ENCODE data around the gene SUPT6H. TPM values are rescaled to one million over a fixed set of nuclear protein-coding genes. Genes with fewer than 3 reads are reported as not detected.

Gene SUPT6H
- total and polyA plus RNA-seq, 9 of the 15 experiments (the other 6 are each of a cell fraction or from before 2014, with no cell fraction given) = 1.7 to 77.7 (median 49.2) TPM

DNA sequence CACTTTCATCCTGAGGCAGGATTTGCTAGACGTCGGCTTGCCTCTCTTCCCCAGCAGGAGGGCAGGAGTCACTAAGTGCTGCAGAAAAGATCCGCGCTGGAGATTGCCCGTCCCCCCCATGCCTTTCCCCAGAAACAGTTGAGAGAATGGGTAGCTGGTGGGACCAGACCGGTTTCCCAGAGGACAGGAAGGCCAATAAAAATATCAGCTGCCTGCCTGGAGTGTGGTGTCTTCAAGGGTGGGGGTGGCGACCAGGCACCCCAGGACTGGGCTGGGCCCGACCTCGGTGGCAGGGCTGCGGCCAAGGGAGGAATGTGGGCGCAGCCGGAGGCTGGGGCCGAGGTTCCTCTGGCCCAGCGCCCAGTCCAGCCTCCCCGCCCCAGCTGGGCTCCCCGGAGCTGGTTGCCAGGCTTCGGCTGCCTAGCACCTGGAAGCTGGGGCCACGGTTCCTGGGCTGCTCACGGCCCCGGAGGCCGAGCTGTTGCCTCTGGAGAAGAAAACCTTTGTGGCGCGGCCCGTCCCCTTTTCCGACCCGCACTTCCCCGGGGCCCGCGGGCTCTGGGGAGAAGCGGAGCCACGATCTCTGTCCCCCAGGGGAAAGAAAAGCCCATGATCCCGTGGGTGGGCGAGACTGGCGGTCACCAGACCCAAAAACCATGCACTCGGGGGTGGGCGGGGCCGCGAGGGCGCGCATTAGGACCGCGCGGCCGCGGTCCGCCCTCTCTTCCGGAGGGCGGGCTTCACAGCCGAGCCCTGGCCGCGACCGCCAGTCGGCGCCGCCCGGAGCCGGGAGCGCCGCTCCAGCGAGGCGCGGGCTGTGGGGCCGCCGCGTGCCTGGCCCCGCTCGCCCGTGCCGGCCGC lies 81.5 kb downstream of the SUPT6H start, which contains the start of gene TRAF4 (continued):
- no peak for TF ChIP-seq SRF (CRISPR knock-in tag; IDR thresholded peaks at IDR 0.05)
- TF ChIP-seq ARID2 (IDR thresholded peaks at IDR 0.05) = no peak
- TF ChIP-seq ZNF717 (CRISPR knock-in tag; IDR thresholded peaks at IDR 0.05) = peak; percentile 30; the same call in 1 of the 2 replicates
- no peak for TF ChIP-seq SREBF2 (CRISPR knock-in tag; IDR thresholded peaks at IDR 0.05)
- TF ChIP-seq, protein P1, sequence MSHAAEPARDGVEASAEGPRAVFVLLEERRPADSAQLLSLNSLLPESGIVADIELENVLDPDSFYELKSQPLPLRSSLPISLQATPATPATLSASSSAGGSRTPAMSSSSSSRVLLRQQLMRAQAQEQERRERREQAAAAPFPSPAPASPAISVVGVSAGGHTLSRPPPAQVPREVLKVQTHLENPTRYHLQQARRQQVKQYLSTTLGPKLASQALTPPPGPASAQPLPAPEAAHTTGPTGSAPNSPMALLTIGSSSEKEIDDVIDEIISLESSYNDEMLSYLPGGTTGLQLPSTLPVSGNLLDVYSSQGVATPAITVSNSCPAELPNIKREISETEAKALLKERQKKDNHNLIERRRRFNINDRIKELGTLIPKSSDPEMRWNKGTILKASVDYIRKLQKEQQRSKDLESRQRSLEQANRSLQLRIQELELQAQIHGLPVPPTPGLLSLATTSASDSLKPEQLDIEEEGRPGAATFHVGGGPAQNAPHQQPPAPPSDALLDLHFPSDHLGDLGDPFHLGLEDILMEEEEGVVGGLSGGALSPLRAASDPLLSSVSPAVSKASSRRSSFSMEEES (CRISPR knock-in tag; IDR thresholded peaks at IDR 0.05) = no peak
- TF ChIP-seq ELF2 (CRISPR knock-in tag; IDR thresholded peaks at IDR 0.05) = peak; percentile 27; the same call in 1 of the 2 replicates
- TF ChIP-seq ZNF174 (CRISPR knock-in tag; IDR thresholded peaks at IDR 0.05) = no peak
- peak; percentile 64; the same call in 1 of the 2 replicates for TF ChIP-seq ZKSCAN1 (IDR thresholded peaks at IDR 0.05; ENCODE audit: low read depth, low read length)
- no peak; the same call in 1 of the 2 replicates for TF ChIP-seq ZC3H11A (IDR thresholded peaks at IDR 0.05; ENCODE audit: low read depth, low read length)
- TF ChIP-seq, protein P2, sequence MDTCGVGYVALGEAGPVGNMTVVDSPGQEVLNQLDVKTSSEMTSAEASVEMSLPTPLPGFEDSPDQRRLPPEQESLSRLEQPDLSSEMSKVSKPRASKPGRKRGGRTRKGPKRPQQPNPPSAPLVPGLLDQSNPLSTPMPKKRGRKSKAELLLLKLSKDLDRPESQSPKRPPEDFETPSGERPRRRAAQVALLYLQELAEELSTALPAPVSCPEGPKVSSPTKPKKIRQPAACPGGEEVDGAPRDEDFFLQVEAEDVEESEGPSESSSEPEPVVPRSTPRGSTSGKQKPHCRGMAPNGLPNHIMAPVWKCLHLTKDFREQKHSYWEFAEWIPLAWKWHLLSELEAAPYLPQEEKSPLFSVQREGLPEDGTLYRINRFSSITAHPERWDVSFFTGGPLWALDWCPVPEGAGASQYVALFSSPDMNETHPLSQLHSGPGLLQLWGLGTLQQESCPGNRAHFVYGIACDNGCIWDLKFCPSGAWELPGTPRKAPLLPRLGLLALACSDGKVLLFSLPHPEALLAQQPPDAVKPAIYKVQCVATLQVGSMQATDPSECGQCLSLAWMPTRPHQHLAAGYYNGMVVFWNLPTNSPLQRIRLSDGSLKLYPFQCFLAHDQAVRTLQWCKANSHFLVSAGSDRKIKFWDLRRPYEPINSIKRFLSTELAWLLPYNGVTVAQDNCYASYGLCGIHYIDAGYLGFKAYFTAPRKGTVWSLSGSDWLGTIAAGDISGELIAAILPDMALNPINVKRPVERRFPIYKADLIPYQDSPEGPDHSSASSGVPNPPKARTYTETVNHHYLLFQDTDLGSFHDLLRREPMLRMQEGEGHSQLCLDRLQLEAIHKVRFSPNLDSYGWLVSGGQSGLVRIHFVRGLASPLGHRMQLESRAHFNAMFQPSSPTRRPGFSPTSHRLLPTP (IDR thresholded peaks at IDR 0.05; ENCODE audit: borderline replicate concordance, extremely low read depth, insufficient read length) = no peak
- no peak for TF ChIP-seq CSDE1 (IDR thresholded peaks at IDR 0.05)
- peak; percentile 57 for TF ChIP-seq FIP1L1 (IDR thresholded peaks at IDR 0.05; ENCODE audit: low read depth, low read length, poor library complexity, severe bottlenecking)
- TF ChIP-seq ZNF77 (CRISPR knock-in tag; IDR thresholded peaks at IDR 0.05) = no peak
- no peak for TF ChIP-seq KAT2B (IDR thresholded peaks at IDR 0.05; ENCODE audit: low read depth, low read length)
- TF ChIP-seq POLR2AphosphoS5 (IDR thresholded peaks at IDR 0.05; ENCODE audit: control insufficient read depth, insufficient read depth, low read depth, low read length) = peak; percentile 80
- TF ChIP-seq ADNP (tag; IDR thresholded peaks at IDR 0.05) = no peak
- no peak for TF ChIP-seq RFX5 (IDR thresholded peaks at IDR 0.05; ENCODE audit: low read depth, low read length)
- 0 out of 4 replicates have a peak, but pooled peaks of 1 of the 2 experiments have one; percentile 12 for TF ChIP-seq FOXK2 (conservative IDR thresholded peaks at IDR 0.05 in 1 of 2, IDR thresholded peaks at IDR 0.05 in 1 of 2; ENCODE audit: low read depth in 2 of 2)
- TF ChIP-seq NRF1 (conservative IDR thresholded peaks at IDR 0.05 in 1 of 2, IDR thresholded peaks at IDR 0.05 in 1 of 2) = peak; percentile 37 to 53; a peak in 3 of 4 replicates
- TF ChIP-seq TFAM (CRISPR knock-in tag; conservative IDR thresholded peaks at IDR 0.05) = no peak
- TF ChIP-seq, protein P3, sequence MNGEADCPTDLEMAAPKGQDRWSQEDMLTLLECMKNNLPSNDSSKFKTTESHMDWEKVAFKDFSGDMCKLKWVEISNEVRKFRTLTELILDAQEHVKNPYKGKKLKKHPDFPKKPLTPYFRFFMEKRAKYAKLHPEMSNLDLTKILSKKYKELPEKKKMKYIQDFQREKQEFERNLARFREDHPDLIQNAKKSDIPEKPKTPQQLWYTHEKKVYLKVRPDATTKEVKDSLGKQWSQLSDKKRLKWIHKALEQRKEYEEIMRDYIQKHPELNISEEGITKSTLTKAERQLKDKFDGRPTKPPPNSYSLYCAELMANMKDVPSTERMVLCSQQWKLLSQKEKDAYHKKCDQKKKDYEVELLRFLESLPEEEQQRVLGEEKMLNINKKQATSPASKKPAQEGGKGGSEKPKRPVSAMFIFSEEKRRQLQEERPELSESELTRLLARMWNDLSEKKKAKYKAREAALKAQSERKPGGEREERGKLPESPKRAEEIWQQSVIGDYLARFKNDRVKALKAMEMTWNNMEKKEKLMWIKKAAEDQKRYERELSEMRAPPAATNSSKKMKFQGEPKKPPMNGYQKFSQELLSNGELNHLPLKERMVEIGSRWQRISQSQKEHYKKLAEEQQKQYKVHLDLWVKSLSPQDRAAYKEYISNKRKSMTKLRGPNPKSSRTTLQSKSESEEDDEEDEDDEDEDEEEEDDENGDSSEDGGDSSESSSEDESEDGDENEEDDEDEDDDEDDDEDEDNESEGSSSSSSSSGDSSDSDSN (IDR thresholded peaks at IDR 0.05; ENCODE audit: borderline replicate concordance in 1 of 2, low read depth in 2 of 2, low read length in 2 of 2) = 0 out of 4 replicates have a peak, but pooled peaks of 1 of the 2 experiments have one; percentile 14

Data from K562 (cell line).